WTC11 (cell line): Measurements from ENCODE around the gene F2RL2.

ENCODE experiments used
- CREB1 ChIP-seq: sonication (generic); formaldehyde crosslinking; IDR thresholded peaks from 2 replicates; pipeline ENCODE4 v1.8.0; 2023; ENCODE audit warnings: mild to moderate bottlenecking, missing genetic modification reagents
- ETV6 ChIP-seq: sonication (generic); formaldehyde crosslinking; IDR thresholded peaks from 2 replicates; pipeline ENCODE4 v1.8.1; 2022; ENCODE audit warnings: mild to moderate bottlenecking, missing genetic modification reagents
- NFYB ChIP-seq: sonication (generic); formaldehyde crosslinking; conservative IDR thresholded peaks from 2 replicates; pipeline ENCODE4 v1.8.0; 2022; ENCODE audit warnings: low read depth, missing genetic modification reagents
- NR2C2 ChIP-seq: sonication (generic); formaldehyde crosslinking; IDR thresholded peaks from 2 replicates; pipeline ENCODE4 v1.8.0; 2022; ENCODE audit warnings: mild to moderate bottlenecking, missing genetic modification reagents
- SP1 ChIP-seq: sonication (generic); formaldehyde crosslinking; conservative IDR thresholded peaks from 2 replicates; pipeline ENCODE4 v1.8.1; 2022; ENCODE audit warnings: missing genetic modification reagents
- ZNF121 ChIP-seq: sonication (generic); formaldehyde crosslinking; IDR thresholded peaks from 2 replicates; pipeline ENCODE4 v1.8.0; 2023; ENCODE audit warnings: missing genetic modification reagents
- TF ChIP-seq, protein P1 (sequence below): fragments of 200-600 bp; IDR thresholded peaks from 2 replicates; pipeline ENCODE4 v1.8.0; 2022; ENCODE audit warnings: antibody characterized with exemption
- TF ChIP-seq, protein P2 (sequence below): sonication (generic); formaldehyde crosslinking; IDR thresholded peaks from 2 replicates; pipeline ENCODE4 v1.8.1; 2023; ENCODE audit warnings: mild to moderate bottlenecking, missing genetic modification reagents, moderate library complexity

DNA sequence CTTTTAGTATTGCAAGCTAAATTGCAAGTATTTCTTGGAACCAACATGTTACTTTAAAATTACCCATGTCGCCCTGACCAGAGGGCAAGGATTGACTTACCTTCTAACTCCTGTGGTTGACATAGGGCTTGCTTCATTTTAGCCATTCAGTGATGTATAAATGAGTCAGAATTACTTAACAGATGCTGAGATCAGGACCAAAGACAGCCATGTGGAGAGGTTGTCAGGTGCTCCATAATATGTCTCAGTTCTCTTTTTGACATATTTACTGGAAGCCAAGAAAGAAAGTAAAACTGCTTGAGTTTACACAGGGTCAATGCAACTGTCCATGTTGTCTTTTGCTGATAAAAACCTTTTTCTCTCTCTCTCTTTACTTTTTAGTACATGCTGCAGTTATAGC lies 33.2 kb downstream of the F2RL2 start:
- TF ChIP-seq SP1 (CRISPR knock-in tag): no peak
- TF ChIP-seq, protein P1, sequence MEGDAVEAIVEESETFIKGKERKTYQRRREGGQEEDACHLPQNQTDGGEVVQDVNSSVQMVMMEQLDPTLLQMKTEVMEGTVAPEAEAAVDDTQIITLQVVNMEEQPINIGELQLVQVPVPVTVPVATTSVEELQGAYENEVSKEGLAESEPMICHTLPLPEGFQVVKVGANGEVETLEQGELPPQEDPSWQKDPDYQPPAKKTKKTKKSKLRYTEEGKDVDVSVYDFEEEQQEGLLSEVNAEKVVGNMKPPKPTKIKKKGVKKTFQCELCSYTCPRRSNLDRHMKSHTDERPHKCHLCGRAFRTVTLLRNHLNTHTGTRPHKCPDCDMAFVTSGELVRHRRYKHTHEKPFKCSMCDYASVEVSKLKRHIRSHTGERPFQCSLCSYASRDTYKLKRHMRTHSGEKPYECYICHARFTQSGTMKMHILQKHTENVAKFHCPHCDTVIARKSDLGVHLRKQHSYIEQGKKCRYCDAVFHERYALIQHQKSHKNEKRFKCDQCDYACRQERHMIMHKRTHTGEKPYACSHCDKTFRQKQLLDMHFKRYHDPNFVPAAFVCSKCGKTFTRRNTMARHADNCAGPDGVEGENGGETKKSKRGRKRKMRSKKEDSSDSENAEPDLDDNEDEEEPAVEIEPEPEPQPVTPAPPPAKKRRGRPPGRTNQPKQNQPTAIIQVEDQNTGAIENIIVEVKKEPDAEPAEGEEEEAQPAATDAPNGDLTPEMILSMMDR: no peak
- no peak for TF ChIP-seq ZNF121 (CRISPR knock-in tag)
- no peak for TF ChIP-seq NR2C2 (CRISPR knock-in tag)
- TF ChIP-seq ETV6 (CRISPR knock-in tag): no peak
- TF ChIP-seq, protein P2, sequence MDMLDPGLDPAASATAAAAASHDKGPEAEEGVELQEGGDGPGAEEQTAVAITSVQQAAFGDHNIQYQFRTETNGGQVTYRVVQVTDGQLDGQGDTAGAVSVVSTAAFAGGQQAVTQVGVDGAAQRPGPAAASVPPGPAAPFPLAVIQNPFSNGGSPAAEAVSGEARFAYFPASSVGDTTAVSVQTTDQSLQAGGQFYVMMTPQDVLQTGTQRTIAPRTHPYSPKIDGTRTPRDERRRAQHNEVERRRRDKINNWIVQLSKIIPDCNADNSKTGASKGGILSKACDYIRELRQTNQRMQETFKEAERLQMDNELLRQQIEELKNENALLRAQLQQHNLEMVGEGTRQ (CRISPR knock-in tag): no peak
- no peak for TF ChIP-seq CREB1
- TF ChIP-seq NFYB (CRISPR knock-in tag): no peak
